Measurements from ENCODE around the gene PLOD2.
A peak's percentile ranks its signal among the peaks of the same experiment; 100 is the strongest.

Gene PLOD2

DNA sequence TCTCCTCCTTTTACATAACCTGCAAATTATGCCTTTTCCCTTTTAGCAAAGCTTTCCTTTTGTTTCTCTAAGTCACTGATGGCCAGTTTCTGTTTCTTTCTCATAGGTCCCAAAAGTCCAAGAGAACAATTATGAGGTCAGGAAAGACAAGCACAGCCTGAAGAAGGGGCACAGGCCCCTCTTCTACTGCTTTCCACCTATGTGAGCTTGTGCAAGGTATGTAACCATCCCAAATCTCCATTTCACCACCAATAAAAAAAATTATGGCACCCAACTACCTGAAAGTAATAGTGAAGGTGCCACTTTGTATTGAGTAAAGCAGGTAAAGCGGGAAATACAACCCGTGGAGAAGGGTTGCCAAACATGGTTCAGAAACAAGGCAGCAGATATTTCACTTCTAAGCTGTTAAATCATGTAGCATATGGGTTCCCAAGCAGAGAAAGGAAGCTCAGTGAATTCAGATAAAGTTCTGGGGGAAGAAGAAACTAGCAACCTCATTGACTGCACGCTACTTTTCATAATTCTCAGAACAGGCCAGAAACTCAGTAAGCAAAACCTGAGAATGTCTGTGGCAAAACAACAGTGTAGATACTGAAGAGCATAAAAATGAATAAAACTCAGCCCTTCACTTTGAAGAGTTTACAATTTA is 4.2 kb downstream of the PLOD2 start:
- DNase-seq (ENCODE audit: low read depth): no peak
- H3K4me3 ChIP-seq (ENCODE audit: low read length): no peak overlapping the region
- TF ChIP-seq, protein P1, sequence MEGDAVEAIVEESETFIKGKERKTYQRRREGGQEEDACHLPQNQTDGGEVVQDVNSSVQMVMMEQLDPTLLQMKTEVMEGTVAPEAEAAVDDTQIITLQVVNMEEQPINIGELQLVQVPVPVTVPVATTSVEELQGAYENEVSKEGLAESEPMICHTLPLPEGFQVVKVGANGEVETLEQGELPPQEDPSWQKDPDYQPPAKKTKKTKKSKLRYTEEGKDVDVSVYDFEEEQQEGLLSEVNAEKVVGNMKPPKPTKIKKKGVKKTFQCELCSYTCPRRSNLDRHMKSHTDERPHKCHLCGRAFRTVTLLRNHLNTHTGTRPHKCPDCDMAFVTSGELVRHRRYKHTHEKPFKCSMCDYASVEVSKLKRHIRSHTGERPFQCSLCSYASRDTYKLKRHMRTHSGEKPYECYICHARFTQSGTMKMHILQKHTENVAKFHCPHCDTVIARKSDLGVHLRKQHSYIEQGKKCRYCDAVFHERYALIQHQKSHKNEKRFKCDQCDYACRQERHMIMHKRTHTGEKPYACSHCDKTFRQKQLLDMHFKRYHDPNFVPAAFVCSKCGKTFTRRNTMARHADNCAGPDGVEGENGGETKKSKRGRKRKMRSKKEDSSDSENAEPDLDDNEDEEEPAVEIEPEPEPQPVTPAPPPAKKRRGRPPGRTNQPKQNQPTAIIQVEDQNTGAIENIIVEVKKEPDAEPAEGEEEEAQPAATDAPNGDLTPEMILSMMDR (conservative IDR thresholded peaks at IDR 0.05; ENCODE audit: low read depth, low read length): no peak

DNA sequence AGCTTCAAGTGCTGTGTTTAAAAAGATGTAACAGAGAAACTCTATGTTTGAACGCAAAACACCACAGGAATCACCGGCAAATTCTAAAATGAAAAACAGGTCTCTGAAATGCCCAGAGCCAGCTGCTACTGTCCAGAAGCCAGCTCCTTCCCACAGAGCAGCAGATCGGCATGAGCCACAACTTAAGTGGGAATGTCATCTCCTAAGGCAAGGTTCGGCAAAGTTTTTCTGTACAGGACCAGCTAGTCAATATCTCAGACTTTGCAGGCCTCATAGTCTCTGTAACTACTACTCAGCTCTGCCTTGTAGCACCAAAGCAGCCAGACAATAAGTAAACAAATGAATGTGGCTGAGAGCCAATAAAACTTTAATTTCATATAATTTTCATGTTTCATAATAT is 4.9 kb downstream of the PLOD2 start:
- H3K4me3 ChIP-seq (ENCODE audit: low read length): no peak overlapping the region
- TF ChIP-seq, protein P1 (conservative IDR thresholded peaks at IDR 0.05; ENCODE audit: low read depth, low read length): no peak
- DNase-seq (ENCODE audit: low read depth): no peak

DNA sequence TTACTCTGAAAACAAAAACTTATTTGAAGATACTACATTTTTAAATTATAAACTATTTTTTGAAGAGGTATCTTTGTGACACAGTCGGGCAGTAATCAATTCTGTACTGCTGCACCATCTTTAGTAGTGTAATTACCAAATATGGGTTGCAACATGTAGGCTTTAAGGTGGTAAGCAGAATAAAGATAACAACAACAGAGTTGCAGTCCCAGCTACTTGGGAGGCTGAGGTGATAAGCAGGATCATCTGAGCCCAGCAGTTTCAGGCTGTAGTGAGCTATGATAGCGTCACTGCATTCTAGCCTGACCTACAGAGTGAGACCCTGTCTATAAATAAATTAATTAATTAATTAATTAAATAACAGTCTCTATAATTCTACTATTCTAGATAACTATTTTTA is 6.0 kb downstream of the PLOD2 start:
- no peak for DNase-seq (ENCODE audit: low read depth)

DNA sequence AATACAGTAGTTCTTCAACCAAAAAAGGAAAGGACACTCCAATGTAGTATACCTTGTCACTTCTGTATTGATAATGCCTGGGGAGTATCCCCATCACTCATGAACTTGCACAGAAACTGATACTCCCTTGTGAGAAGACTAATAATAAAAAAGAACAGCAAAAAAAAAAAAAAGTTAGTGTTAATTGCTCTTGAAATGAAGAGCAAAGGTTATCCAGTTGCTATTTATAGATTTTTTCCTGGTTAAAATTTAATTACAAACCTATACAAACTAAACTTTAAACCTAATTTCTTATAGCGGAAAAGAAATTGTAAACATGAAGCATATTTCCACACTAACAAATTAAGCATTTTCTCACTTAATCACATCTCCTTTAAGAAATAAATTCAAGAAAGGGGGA is 6.7 kb downstream of the PLOD2 start:
- no peak overlapping the region for H3K4me3 ChIP-seq (ENCODE audit: low read length)

More for the DNA sequence above, 6.0 kb downstream of the PLOD2 start:
- TF ChIP-seq, protein P1 (conservative IDR thresholded peaks at IDR 0.05; ENCODE audit: low read depth, low read length): no peak
- H3K4me3 ChIP-seq (ENCODE audit: low read length): no peak overlapping the region

DNA sequence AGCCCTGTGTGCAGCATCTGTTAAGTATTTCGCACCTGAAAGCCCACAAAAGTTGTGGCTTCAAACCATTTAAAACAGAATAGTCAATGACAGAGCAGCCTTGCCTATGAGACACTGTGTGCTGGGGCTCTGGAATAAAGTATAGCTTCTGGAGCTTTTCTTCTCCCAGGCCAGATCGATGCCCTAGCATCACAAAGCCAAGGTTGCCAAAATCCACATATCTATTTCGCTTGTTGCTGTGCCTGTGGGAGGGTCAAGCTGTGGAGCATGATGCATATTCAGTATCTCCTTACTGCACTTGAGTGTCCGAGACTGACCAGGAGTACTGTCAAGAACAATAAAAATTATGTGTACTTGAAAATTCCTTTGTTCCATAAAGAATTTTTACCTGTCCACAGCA is 7.6 kb downstream of the PLOD2 start:
- H3K4me3 ChIP-seq (ENCODE audit: low read length): no peak overlapping the region
- TF ChIP-seq, protein P1 (conservative IDR thresholded peaks at IDR 0.05; ENCODE audit: low read depth, low read length): no peak
- no peak for DNase-seq (ENCODE audit: low read depth)

More for the DNA sequence above, 6.7 kb downstream of the PLOD2 start:
- DNase-seq (ENCODE audit: low read depth): no peak
- TF ChIP-seq, protein P1 (conservative IDR thresholded peaks at IDR 0.05; ENCODE audit: low read depth, low read length): no peak

DNA sequence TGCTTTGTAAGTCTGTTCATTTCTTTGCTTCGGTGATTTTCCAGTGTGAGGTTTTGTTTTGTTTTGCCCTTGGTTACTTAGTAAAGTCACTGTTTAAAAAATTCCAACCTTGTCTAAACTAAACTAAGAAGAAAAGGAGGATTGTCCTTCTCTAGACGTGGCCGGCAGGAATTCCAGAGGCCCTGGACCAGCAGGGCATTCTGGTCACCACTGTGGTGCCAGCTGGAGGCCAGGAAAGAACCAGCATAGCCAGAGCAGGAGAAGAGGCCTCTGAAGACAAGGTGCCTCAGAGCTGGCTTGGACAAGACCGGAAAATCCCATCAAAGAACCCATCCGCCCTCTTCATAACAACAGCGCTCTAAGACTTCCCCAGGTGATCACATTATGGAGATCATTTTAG is 8.2 kb downstream of the PLOD2 start:
- TF ChIP-seq, protein P1 (conservative IDR thresholded peaks at IDR 0.05; ENCODE audit: low read depth, low read length): no peak
- no peak for DNase-seq (ENCODE audit: low read depth)
- H3K4me3 ChIP-seq (ENCODE audit: low read length): no peak overlapping the region

DNA sequence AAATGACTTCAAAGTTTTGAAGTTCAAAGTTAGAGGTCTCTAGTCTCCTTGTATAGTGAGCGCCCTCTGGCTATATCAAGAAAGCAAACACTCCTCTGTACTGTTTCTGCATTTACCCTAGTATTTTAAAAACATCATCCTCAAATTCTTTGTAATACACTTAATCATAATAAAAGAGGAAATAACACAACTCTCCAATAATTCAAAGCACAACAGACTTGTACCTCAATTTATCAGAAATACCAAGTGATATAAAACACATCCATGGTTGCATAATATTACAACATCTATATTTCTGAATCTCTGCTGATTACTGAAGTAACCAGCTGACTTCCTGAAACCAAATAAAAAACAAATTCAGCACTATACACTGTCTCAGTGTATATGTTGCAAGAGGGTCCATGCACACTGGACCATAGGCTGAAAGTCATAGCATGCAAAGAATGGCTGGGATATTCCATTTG is 12.5 kb downstream of the PLOD2 start:
- no peak overlapping the region for H3K4me3 ChIP-seq (ENCODE audit: low read length)
- TF ChIP-seq, protein P1 (conservative IDR thresholded peaks at IDR 0.05; ENCODE audit: low read depth, low read length): peak; percentile 45
- DNase-seq (ENCODE audit: low read depth): no peak
